HFFc6 (cell line): ENCODE data around the gene VEGFC. TPM values are rescaled to one million over a fixed set of nuclear protein-coding genes. Genes with fewer than 3 reads are reported as not detected.
A peak's percentile ranks its signal among the peaks of the same experiment; 100 is the strongest.

Experiments
- DNase-seq: peaks from one replicate; pipeline ENCODE4 v3.0.0-alpha.2; 2018
- H3K27ac Mint-ChIP-seq: 2 replicates; pipeline ENCODE4 v1.8.0; 2020; ENCODE audit warnings: mild to moderate bottlenecking, mixed read lengths
- H3K27me3 Mint-ChIP-seq: 2 replicates; pipeline ENCODE4 v1.8.0; 2021; ENCODE audit warnings: mild to moderate bottlenecking, moderate library complexity, mixed read lengths; ENCODE audit not compliant: insufficient read depth
- H3K36me3 Mint-ChIP-seq: 2 replicates; pipeline ENCODE4 v1.8.0; 2021; ENCODE audit warnings: low read depth, mixed read lengths
- H3K4me1 Mint-ChIP-seq: 2 replicates; pipeline ENCODE4 v1.8.0; 2020; ENCODE audit warnings: low read depth, mixed read lengths
- H3K4me3 Mint-ChIP-seq: 2 replicates; pipeline ENCODE4 v1.8.0; 2020; ENCODE audit warnings: mild to moderate bottlenecking, moderate library complexity, mixed read lengths
- H3K9me3 Mint-ChIP-seq: 2 replicates; pipeline ENCODE4 v1.8.0; 2020; ENCODE audit warnings: mild to moderate bottlenecking, mixed read lengths
- CTCF ChIP-seq: fragments of 200-600 bp; sonication (generic); IDR thresholded peaks from 2 replicates; pipeline ENCODE4 v1.5.0; 2021; ENCODE audit warnings: antibody characterized with exemption, mild to moderate bottlenecking
- total RNA-seq, 6 experiments: library from RNA; stranded (reverse); fragmentation: NEBNext Ultra II Directional; extraction: Animal tissue kit (Norgen Biotek cat#: 25700); gene quantifications; 2 replicates in 1 of 6; 3 replicates in 5 of 6; pipeline ENCODE4 v1.2.3, GENCODE V29; 2021

The VEGFC gene
- total RNA-seq, 6 experiments from 2014 or later = 323 to 374 (median 351) TPM

GRCh38 chr4:176779421-176779820 is 13.3 kb downstream of the VEGFC start:
- H3K4me3 Mint-ChIP-seq = peak overlapping the region; percentile 83
- no peaks in the 10 kb centered on the region for H3K9me3 Mint-ChIP-seq
- H3K36me3 Mint-ChIP-seq = peaks cover 46% of the 10 kb centered on the region
- TF ChIP-seq CTCF = no peak
- H3K4me1 Mint-ChIP-seq = peaks cover 84% of the 10 kb centered on the region
- DNase-seq = no peak
- peak overlapping the region; percentile 84 for H3K27ac Mint-ChIP-seq
- peaks cover 2% of the 10 kb centered on the region; the same call in 1 of the 2 replicates for H3K27me3 Mint-ChIP-seq

- no peak for TF ChIP-seq CTCF
- H3K36me3 Mint-ChIP-seq = peaks cover 50% of the 10 kb centered on the region
- H3K27me3 Mint-ChIP-seq = peaks cover under 1% of the 10 kb centered on the region; the same call in 1 of the 2 replicates
- peak; percentile 58 for DNase-seq
- peak overlapping the region; percentile 83 for H3K4me3 Mint-ChIP-seq
- no peaks in the 10 kb centered on the region for H3K9me3 Mint-ChIP-seq
- H3K4me1 Mint-ChIP-seq = peaks cover 83% of the 10 kb centered on the region
- H3K27ac Mint-ChIP-seq = peak overlapping the region; percentile 84
Observed at GRCh38 chr4:176778491-176778890, 14.2 kb downstream of the VEGFC start.

- H3K4me3 Mint-ChIP-seq = peak overlapping the region; percentile 83
- DNase-seq = peak; percentile 48
- H3K27me3 Mint-ChIP-seq = peaks cover 4% of the 10 kb centered on the region; the same call in 1 of the 2 replicates
- peak overlapping the region; percentile 84 for H3K27ac Mint-ChIP-seq
- no peak for TF ChIP-seq CTCF
- H3K36me3 Mint-ChIP-seq = peaks cover 50% of the 10 kb centered on the region
- H3K9me3 Mint-ChIP-seq = no peaks in the 10 kb centered on the region
- peaks cover 83% of the 10 kb centered on the region for H3K4me1 Mint-ChIP-seq
Observed at GRCh38 chr4:176778063-176778462, 14.7 kb downstream of the VEGFC start.

- H3K9me3 Mint-ChIP-seq = no peaks in the 10 kb centered on the region
- DNase-seq = no peak
- peaks cover 50% of the 10 kb centered on the region for H3K36me3 Mint-ChIP-seq
- peak overlapping the region; percentile 65 for H3K27ac Mint-ChIP-seq
- peaks cover 9% of the 10 kb centered on the region; the same call in 1 of the 2 replicates for H3K27me3 Mint-ChIP-seq
- peak overlapping the region; percentile 54 for H3K4me3 Mint-ChIP-seq
- H3K4me1 Mint-ChIP-seq = peaks cover 86% of the 10 kb centered on the region
- no peak for TF ChIP-seq CTCF
Observed at GRCh38 chr4:176775338-176775737, 17.4 kb downstream of the VEGFC start.

- DNase-seq = no peak
- H3K27ac Mint-ChIP-seq = peak overlapping the region; percentile 66
- peaks cover 86% of the 10 kb centered on the region for H3K4me1 Mint-ChIP-seq
- peak overlapping the region; percentile 67; the same call in 1 of the 2 replicates for H3K4me3 Mint-ChIP-seq
- no peak for TF ChIP-seq CTCF
- peaks cover 9% of the 10 kb centered on the region; the same call in 1 of the 2 replicates for H3K27me3 Mint-ChIP-seq
- no peaks in the 10 kb centered on the region for H3K9me3 Mint-ChIP-seq
- peaks cover 49% of the 10 kb centered on the region for H3K36me3 Mint-ChIP-seq
Observed at GRCh38 chr4:176774852-176775251, 17.9 kb downstream of the VEGFC start.

- no peak for TF ChIP-seq CTCF
- Mint-ChIP-seq H3K4me3 (peak overlapping the region; percentile 45), H3K9me3 (peaks cover 4% of the 10 kb centered on the region; the same call in 1 of the 2 replicates), H3K4me1 (peaks cover 94% of the 10 kb centered on the region), H3K27ac (peak overlapping the region; percentile 90), H3K36me3 (peaks cover 60% of the 10 kb centered on the region), H3K27me3 (peaks cover 12% of the 10 kb centered on the region; the same call in 1 of the 2 replicates)
- peak; percentile 95 for DNase-seq
Observed at GRCh38 chr4:176769514-176769913, 23.2 kb downstream of the VEGFC start.
